HG03342 (cell line): ENCODE data around the gene IDS.
"Not testable (repeated sequence)": the region's sequence is repeated elsewhere in the genome, so short reads cannot be mapped to it uniquely, and the experiment has no call there.

Experiments
- ATAC-seq: cut with Tn5 transposase; IDR thresholded peaks from one replicate; pipeline ENCODE4 v1.9.1; 2021; ENCODE audit warnings: mild to moderate bottlenecking, moderate library complexity; ENCODE audit not compliant: unreplicated experiment

IDS gene, protein sequence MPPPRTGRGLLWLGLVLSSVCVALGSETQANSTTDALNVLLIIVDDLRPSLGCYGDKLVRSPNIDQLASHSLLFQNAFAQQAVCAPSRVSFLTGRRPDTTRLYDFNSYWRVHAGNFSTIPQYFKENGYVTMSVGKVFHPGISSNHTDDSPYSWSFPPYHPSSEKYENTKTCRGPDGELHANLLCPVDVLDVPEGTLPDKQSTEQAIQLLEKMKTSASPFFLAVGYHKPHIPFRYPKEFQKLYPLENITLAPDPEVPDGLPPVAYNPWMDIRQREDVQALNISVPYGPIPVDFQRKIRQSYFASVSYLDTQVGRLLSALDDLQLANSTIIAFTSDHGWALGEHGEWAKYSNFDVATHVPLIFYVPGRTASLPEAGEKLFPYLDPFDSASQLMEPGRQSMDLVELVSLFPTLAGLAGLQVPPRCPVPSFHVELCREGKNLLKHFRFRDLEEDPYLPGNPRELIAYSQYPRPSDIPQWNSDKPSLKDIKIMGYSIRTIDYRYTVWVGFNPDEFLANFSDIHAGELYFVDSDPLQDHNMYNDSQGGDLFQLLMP

DNA sequence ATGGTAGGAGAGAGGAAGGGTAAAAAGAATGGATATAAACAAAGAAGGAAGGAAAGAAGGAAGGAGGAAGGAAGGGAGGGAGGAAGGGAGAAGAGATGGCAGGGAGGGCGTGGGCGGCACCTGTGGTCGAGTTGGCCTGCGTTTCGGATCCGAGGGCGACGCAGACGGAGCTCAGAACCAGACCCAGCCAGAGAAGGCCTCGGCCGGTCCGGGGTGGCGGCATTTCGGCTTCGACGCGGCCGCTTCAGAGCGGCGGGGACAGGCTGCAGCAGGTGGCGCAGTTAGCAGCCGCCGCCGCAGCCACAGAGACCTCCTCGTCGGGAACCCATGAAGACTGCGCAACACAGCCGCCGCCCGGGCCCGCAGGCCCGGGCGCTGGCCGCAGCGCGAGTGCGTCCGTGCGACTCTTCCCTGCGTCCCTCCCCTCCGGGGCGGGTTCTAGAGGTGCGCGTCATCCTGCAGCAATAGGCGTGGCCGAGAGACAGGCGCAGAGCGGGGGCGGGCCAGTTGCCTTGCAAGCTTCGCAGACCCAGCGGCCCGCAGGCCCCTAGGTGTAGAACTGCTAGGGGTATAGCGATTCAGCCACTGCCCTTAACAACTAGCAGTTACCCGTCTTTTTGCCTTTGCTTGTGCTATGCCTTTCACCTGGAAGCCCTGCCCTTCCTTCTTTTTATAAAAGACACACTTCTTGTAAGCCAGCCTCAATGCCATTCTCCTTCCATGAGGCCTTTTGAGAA is at the start of gene IDS:
Gene IDS (minus strand): TSS at position 392 of the 737 bp plus-strand sequence. CDS start 169 bp downstream, at position 223.
- ATAC-seq = peak; percentile 56

DNA sequence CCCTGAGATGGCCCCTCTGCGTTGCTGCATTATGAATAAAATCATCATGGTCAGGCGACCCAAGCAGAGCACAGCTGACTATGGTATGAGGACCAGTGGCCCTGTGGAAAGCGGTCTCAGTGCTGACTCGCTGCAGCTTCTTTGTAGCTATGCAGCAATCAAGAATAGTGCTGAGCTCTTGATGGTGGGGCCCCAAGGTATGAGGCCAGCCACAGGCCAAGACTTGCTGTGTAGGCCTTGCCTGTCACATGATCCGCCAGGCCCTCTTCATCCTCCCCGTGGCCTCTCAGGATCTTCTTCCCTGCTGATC is 46.8 kb upstream of the IDS start:
- not testable (repeated sequence) for ATAC-seq

DNA sequence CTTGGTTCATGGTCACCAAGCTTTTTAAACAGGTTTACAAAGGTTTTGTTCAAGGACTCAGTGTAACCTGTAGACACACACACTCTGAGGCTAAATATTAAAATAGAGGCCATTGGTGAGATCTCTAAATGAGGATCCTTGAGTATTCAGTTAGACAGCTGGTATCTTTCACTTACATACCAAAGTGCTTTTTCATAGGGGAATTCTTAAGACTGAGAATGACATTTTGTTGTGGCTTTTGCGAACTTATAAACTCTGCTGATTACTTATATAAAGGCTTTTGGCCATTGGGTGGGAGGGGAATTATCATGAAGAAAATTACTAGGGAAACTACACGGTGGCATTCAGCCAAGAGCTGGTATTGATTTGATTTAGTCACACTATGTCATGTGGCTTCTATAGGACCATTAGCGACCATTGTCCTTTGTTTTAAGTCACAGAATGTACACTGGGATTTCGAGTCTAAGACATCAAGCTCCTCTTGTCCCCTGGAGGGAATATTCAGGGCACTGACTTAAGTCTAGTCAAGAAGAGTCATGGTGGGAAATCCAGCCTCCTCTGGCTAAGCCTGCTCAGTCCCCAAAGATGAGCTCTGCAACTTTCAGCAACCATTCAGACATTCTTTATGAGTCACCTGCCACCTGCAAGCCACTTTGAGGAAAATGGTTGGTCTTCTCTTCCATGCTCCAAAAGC is 46.3 kb upstream of the IDS start:
- not testable (repeated sequence) for ATAC-seq

DNA sequence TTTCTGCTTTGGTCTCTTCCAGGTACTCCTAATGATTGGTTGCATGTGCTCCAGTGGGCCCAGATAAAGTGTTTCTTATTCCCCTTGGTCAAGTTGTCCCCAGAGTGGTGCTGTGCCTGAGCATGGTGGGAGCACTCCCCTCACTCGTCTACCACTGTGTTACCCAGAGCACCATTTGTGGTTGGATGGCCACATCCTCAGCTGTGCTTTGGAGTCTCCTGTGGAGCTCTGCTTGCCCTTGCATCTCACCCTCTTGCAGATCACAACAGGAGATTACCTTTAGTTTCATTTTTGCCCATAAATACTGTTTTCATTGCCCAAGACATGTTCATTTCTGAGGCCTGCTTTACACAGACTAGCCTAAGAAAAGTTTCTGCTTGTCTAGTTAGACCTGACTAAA is 45.3 kb upstream of the IDS start:
- not testable (repeated sequence) for ATAC-seq

DNA sequence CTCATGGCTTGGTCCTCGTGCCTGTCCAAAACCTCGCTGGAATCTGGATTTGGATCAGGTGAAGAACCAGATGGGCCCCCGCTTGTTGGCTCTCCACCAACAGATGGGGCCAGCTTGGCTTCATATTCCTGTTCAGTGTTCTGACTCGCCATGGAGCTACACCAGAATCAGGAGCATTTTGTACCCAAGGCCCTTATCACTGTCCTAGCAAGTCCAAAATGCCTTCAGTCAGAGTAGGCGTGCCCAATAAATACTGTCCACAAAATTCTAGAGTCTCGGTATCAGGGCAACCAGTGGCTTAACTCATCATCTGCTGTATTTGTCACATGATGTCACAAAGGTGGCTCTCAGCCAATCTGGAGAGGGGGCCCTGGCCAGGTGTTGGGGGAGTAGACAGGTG is 44.6 kb upstream of the IDS start, which contains the start of gene HSFX3:
Gene HSFX3 (minus strand): TSS at position 224 of the 400 bp plus-strand sequence. CDS start 72 bp downstream, at position 152.
- not testable (repeated sequence) for ATAC-seq

DNA sequence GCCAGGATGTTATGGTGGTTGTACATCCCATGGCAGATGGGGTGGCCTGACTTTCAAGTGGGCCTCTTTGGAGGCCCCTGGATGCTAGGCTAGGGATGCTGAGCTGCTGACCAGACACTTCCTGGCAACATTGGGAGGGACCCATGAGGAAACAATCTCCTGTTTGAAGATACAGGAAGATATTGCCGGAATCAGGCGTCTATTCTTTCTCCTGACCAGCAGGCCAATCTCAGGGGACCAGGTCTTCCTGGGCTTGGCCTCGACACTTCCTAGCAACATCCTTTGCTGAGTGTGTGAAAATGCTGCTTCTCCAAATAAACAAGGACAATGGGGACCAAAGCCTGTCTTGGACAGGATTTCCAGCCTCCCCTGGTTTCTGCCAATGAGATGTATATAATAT is 42.7 kb upstream of the IDS start:
- not testable (repeated sequence) for ATAC-seq

DNA sequence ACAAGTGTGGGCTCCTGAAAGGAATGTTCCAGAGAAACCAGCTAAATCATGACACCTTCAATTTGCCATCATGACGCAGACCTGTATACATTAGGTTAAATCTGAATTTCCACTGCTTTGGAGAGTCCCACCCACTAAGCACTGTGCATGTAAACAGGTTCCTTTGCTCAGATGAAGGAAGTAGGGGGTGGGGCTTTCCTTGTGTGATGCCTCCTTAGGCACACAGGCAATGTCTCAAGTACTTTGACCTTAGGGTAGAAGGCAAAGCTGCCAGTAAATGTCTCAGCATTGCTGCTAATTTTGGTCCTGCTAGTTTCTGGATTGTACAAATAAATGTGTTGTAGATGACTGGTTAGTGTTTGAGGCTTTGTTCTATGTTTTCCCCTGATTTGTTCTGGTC is 41.9 kb upstream of the IDS start:
- not testable (repeated sequence) for ATAC-seq

DNA sequence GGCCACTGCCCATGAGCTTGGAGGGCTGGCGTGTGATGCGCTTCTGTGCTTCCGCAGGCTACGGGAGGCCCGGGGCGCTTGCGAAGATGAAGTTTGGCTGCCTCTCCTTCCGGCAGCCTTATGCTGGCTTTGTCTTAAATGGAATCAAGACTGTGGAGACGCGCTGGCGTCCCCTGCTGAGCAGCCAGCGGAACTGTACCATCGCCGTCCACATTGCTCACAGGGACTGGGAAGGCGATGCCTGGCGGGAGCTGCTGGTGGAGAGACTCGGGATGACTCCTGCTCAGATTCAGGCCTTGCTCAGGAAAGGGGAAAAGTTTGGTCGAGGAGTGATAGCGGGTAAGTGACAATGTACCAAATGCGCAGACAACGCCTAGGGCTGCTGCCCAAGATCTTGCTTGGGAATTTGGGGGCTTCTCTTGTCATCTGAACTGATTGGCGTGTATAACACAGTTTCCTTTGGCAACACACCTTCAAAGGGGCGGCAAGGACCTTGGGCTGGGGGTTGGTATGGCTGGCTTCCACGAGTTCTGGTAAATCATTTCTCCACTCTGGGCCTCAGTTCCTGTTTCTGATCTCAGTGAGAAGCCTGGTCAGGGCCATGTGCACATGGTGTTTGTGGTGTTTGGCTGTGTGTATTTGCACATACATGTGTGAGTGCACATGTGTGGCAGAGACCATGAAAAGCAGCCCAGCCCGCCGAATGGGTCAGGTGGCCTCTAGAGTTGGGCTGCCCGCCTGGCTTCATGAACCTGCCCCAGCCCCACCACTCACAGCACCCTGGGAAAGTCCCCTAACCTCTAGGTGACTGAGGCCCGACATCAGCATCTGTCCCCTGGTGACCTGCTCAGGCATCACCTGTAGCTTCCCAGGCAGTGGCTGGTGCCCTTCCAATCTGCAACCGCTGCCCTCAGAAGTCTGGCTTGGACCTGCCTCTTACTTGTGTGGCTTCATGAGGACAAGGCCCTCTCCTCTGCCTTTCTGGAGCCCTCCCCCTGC is 40.7 kb upstream of the IDS start:
- peak; percentile 59 for ATAC-seq

DNA sequence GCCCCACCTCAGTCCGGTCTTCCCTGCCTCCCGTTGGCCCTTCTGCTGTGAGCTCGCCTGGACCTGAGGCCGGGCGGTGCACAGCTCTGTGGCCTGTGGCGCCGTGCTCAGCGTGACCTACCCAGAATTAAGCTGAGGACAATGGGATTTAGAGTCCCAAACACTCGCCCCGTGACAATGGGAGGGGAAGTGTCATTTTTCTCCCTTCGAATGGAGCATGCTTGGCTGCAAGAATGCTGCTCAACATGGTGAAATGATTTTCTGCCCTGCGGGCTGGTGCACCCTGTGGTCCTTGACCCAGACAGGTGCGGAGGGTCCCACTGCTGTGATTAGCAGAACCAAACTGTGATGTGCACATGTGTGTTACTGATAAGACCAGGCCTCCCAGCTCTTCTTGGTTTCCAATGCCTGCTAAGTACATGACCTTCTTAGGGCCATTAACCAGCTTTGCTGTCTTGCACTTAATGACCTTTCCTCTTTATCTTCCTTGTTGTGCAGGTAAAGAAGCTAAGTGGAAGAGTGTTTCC is 36.5 kb upstream of the IDS start:
- no peak for ATAC-seq

DNA sequence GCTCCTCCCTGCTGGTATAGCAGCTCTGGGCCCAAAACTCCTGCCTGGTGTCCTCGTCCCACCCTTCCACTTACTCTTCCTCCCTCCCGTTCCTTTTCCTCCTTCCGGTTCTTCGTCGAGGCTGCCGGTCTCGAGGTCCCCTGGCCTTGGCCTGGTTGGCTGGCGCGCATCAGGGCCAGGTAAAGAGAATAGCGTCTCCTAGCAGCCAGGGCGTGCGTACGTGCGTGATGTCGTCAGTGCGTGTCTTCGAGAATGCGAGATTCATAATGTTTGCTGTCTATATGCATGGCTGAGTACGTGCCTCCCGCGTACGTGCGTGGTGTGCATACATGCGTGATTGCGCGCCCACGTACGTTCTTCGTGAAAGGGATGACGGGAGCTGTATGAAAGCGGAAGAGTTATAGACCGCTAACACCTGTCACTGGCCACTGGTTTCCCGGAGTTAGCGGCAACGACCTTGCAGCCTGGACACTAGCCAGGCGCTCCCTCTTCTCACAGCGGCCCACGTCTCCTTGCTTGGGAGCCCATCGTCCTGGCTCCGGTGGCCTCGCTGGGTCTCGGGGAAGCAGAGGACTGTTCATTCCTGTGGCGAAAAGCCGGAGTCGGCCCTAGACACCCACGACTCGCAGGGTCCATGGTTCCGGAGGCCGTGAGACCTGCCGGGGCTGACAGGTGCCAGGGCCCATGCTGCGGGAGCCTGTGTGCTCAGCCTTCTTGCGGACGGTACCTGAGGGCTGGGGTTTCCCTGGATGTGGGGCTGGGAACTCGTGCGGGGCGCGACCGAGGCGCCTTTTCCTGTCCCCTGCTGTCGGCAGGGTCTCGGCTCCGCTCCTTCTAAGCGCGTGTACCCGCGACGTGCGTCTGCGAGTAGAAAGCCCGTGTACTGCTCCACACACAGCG is 35.8 kb upstream of the IDS start, which contains the start of gene EOLA1:
Gene EOLA1 (plus strand): TSS at position 392 of the 900 bp plus-strand sequence. CDS start 4,619 bp downstream, outside the sequence.
- ATAC-seq = peak; percentile 68

DNA sequence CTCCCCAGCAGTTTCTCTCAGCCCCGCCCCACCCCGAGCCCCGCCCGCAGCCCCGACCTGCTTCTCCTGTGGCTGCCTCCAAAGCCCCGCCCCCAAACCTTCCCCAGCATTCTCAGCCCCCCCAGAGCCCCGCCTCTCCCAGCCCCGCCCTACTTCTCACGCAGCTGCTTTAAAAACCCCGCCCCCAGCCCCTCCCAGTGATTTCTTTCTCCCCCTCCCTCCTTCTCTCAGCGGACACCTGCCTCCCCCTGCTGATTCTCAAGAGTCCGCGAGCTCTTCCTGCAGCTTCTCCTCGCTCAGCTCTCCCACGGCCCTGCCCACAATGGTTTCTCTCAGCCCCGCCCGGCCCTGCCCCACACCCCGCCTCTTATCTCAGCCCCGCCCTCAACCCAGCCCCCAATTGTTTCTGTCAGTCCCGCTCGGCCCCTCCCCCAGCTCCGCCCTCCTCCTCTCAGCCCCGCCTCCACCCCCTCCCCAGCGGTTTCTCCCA is 35.1 kb upstream of the IDS start:
- ATAC-seq = peak; percentile 20

DNA sequence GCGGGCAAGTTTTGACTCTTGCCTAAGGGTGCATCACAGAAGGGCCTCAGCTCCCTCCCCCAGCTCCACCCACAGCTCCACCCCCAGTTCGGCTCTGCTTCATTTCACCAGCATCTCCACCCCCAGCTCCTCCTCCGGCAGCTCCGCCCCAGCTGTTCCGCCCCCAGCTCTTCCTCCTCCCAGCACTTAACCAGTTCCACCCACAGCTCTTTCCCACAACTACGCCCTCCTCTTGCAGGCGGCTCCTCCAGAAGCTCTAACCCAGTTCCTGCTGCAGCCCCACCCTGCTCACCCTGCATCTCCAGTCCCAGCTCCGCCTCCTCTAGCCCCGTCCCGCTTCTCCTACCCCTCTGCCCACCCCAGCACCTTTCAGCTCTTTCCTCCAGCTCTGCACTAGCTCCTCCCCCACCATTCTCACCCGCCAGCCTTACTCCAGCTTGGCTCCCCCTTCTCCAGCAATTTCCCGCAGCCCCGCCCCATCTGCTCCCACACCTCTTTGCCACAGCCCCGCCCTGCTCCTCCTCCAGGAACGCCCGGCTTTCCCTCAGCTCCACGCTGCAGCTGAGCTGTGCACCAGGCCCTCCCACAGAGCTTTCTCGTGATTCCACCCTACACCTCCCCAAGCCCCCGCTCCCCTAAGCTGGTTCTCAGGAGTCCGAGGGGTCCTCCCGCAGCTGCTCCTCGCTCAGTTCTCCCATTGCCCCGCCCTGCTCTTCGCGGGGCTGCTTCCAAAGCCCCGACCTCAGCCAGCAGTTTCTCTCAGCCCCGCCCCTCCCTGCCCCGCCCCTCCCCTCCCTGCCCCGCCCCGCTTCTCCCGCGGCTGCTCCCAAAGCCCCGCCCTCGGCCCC is 34.4 kb upstream of the IDS start:
- ATAC-seq = peak; percentile 48

DNA sequence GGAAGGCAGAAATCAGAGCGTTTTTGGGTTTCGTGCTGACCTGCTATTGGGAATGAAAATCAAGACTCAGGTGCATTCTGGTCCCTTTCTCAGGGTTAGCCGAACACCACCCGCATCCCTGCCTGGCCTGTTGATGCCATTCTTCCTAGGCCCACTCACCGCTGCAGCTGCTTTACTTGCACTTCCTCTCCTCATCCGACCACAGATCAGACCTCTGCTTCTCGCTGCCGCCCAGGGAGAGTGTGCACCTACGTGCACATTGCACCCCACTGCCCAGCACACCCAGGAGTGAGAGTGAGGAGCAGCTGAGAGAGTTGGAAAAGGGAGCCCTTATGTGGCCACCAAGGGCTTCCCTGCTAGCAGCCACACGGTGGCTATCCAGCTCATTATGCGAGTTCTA is 32.4 kb upstream of the IDS start:
- ATAC-seq = not testable (repeated sequence)

DNA sequence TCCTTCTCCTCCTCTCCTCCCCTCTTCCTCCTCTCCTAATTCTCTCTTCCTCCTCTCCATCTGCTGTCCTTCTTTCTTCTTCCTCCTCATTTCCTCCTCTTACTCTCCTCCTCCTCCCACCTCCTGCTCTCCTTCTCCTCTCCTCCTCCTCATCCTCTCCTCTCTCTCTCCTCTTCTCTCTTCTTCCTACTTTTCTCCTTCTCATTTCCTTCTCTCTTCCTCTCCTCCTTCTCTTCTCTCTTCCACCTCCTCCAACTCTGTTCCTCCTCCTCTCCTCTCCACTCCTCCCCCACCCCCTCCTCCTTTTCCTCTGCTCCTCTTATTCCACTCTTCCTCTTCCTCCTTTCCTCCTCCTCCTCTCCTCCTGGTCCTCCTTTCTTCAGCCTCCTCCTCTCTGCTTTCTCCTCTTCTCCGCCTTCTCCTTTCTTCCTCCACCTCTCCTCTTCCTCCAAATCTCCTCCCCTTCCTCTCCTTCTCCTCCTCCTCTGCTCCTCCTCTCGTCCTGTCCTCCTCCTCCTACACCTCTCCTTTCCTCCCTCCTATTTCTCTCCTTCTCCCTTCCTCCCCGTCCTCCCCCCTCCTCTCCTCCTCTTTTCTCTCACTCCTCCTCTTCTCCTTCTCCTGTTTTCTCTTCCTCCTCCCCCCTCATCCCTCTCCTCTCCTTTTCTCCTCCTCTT is 30.0 kb upstream of the IDS start:
- ATAC-seq = not testable (repeated sequence)

DNA sequence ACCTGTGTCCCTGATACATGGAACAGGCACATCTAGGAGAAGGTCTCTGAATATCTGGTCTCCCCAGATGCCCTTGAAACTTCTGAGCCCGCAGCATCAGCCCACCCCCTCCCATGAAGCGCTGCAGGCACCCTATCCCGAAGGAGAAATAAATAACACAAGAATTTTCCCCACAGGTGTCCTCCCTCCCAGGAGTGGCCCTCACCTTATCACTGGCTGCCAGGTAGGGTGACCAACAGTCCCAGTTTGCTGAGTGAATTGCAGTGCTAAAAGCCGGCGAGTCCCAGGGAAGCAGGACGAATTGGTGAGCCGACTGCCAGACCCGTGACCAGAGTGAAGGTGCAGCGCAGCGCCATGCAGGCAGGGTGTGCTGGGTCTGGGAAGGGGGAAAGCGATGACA is 28.9 kb upstream of the IDS start:
- not testable (repeated sequence) for ATAC-seq

DNA sequence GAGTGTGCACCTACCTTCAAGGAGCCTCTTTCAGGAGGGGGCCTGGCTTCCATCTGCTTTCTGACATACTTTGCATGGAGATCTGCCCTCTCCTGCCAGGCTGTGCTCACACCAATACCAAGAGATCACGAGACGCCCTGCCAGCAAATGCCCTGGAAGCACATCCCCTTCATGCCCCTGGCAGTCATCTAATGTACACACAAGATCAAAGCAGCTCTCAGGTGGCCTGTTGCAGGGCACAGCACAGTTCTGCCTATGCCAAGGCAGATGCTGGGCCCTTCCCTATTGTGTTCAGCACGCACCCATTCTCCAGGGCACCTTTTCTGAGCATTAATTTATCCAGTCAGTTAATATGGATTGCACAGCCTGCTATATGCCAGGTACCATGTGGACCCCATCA is 27.8 kb upstream of the IDS start:
- ATAC-seq = not testable (repeated sequence)

DNA sequence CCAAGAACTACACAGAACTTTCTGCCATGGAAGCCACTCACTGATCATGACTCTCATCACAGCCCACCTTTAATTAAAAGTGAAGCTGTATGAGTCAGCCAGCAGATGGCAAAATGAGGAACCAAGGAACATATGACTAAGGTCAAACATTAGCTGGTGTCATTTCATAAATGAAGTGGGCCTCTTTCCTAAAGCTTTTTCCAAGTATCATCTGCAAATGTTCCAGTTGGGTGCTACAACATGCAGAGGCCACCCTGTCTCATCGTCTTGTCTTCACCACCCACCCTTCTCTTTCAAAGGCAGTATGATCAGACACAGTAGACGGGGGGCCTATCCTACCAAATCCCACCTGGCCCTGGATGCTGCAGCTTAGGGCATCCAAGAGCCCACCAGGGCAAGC is 26.5 kb upstream of the IDS start:
- peak; percentile 72 for ATAC-seq
